B cell (primary cell): ENCODE results near the gene SMIM41.

Experiments used
- CTCF ChIP-seq: fragments of 200-600 bp; IDR thresholded peaks from one replicate; pipeline ENCODE4 v1.8.0; 2022; ENCODE audit warnings: antibody characterized with exemption, mild to moderate bottlenecking
- EZH2 ChIP-seq: IDR thresholded peaks from 2 replicates; pipeline ENCODE4 v1.6.1; 2012; ENCODE audit warnings: borderline replicate concordance, low read depth, mild to moderate bottlenecking, moderate library complexity, low read length; ENCODE audit not compliant: insufficient read depth, poor library complexity, severe bottlenecking

- TF ChIP-seq CTCF (no peak), EZH2 (no peak)
Observed at GRCh38 chr12:52054833-52055730, 24.4 kb upstream of the SMIM41 start.
